AG08396 (cell line): ENCODE measurements around the gene ARL4D.
"Not testable (repeated sequence)": the region's sequence is repeated elsewhere in the genome, so short reads cannot be mapped to it uniquely, and the experiment has no call there.

Experiments used
- DNase-seq: peaks from one replicate; pipeline ENCODE4 v3.0.0; 2012; ENCODE audit warnings: low spot score, mixed read lengths

Gene ARL4D

DNA sequence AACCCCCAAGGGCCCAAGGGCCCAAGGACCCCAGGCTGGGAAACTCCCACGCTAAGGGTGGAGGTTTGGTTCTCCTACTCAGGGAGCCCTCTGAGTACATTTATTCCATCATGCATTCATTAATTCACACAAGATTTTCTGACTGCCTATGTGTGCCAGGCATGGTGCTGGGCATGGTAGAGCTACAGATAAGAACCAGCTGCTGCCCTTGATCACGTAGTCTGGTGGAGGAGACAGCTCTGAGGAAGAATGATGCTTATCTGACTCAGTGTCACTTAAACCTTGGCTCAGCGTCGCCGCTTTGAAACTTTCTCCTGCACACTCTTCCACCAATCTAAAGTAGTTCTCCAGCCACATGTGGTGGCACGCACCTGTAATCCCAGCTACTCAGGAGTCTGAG lies 3.6 kb upstream of the ARL4D start:
- no peak for DNase-seq

DNA sequence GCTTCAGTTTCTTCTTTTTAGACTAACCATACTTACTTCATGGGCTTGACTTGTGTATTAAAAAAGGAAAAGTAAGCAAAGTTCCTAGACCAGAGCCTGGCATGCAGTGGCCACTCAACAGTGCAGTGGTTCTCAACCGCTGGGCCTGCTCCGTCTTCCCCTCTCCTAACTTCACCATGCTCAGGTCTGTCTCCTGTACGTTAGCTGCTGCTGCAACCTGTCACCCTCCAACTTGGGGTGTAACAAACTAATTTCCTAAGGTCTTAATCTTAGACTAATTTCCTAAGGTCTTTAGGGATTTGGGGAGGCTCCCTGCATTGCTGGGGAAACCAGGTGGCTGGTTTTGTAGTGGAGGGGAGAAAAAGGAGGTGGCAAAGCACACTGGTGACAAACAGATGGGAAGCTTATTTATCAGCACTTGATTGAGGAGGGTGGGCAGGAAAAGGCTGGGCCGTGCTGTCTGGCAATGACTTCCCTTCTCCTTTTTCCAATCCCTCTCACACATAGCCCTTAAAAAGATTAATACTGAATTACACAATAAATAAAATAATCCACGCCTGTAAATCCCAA lies 2.2 kb upstream of the ARL4D start:
- no peak for DNase-seq

DNA sequence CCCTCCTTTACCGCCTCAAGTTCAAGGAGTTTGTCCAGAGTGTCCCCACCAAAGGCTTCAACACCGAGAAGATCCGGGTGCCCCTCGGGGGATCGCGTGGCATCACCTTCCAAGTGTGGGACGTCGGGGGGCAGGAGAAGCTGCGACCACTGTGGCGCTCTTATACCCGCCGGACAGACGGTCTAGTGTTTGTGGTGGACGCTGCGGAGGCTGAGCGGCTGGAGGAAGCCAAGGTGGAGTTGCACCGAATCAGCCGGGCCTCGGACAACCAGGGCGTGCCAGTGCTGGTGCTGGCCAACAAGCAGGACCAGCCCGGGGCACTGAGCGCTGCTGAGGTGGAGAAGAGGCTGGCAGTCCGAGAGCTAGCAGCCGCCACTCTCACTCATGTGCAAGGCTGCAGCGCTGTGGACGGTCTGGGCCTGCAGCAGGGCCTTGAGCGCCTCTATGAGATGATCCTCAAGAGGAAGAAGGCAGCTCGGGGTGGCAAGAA lies 1.1 kb downstream of the ARL4D start:
- no peak for DNase-seq

DNA sequence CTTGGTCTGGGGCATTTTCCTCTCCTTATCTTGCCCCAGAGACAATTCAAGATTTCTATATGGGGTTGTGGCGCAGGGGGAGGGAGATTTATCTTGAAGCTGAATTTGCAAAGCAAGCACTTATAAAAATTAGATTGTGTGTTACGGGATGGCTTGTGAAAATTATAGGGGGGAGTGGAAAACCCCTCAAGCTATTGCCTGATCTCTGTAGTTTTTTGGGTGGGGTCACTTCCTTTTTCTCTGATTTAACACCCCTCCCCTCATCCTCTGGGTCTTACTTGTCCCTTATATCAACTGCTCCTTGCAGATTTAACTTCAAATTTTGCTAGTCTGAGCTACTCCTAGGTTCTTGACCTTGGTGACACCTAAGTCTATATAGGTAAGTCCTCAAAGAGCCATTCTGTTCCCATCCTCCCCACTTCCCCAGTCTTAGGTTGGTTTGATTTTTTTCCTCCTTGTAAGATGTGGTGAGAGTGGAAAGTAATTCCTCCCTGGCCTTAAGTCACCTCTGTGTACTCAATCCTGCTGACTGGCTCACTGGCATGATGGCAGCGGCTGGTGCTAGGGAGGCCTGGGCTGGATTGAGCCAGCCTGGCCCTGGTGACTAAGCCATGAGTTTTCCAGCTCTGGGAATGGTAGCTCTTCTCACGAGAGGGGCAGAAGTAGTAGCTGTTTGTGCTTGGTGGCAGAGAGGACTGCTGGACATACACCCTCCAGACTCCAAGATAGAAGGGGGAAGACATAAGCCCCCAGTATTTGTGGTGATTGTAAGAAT lies 2.3 kb downstream of the ARL4D start:
- DNase-seq = peak; percentile 86

DNA sequence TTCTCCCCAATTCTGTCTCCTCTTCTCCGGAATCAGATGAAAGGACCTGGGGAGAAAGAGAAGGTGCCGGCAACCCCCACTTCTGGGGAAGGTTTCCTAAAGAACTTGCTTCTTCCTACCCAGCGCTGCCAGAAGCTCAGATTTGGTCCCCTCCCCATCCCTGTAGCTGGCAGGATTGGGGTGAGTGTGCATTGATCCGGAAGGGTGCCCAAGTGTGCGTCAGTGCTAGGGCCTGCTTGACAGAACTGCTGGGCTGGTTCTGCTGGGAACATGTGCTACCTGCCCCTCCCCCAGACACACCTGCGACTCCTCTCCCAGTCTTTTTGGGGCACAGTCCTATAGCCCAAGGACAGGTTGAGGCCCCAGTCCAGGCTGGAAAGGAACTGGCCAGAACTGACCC lies 3.3 kb downstream of the ARL4D start:
- DNase-seq = no peak

DNA sequence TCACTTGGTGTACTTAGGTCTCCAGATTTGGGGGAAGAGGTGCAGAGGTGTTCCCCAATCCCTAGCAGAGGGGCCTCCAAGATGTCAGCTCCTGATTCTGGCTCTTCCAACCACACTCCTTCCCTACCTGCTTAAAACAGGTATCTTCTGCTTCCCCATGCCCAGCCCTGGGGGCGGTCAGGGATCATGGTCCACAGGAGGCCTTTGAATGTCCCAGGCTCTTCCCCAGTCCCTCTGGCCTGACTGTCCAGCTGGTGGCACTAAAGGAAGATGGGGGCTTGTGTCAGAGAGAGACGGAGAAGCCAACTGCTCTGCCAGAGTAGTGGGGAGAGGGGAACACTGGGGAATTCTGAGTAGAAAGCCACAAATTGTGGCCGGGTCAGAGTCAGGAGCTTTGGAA lies 3.8 kb downstream of the ARL4D start:
- DNase-seq = no peak

DNA sequence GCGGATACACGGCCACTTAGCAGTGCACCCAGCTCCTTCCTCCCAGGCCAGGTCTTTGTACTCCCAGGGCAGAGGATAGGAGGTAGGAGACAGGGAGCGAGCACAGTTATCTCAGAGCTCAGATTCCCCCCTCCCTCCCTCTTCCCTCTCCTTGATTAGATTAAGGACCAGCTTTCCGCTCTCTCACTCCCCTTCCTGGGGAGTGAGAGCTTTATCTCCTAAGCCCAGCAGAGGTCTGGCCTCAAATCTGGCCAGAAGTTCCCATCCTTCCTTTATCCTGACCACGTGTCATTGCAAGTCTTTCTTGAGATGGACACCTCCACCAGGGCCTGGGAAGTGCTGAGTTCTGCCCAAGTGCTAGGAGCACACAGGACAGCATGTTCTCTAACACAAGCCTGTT lies 5.1 kb downstream of the ARL4D start:
- no peak for DNase-seq

DNA sequence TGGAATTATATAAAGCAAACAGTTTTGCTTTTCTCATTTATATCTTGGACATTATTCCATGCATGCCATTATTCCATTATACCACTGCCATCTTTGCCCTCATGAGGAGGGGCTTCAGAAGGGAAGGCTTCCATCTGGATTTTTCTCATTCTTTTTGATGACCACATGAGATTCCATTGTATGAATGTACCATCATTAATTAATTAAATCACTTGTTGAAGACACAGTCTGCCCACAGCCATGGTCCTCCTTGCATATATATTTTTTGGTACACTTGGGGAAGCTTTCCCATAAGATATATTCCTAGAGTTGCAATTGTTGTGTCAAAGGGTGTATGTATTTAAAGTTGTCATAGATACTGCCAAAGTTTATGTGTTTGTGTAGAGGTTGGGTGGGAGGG lies 7.1 kb downstream of the ARL4D start:
- DNase-seq = no peak

DNA sequence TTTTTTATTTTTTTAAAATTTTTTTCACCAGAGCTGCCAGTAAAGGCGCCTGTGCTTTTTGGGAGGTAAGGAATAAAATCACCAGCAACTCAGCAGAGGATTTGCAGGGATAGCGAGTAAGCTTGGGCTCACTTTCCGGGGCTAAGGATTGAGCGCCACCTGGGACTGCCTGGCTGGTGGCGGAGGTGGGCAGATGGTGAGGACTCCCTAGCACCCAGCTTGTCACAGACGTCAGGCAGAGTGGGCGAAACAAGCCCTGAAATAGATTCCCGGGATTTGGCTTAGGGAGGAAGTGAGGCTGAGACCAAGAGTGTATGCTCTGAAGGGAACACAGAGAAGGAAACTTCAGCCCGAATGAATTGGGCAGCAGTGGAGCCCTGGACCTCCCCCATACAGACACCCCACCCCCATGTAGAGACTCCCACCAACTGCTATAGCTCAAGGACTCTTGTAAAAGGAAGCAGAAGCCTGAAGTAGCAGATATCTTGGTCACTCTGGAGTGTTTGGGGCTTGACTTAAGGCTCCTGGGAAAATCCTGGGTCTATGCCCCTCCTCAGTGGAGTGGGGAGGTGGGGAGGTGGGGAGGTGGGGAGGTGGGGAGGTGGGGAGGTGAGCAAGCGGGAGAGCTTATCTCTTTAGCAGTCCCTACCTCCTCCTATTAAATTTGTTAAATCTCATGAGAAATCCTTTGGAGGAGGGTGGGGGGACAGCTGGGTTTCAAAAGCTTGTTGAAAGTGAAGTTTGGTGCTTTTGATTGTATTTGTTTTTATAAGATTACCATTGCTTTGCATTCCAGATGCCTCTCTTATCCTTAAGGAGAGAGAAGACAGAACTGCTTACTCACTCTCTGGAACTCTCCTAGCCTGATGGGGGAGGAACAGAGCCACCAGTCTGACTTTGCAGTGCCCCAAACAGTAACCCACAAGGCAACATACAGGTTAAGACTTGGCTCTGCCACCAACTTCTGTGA lies 8.2 kb downstream of the ARL4D start:
- peak; percentile 62 for DNase-seq

DNA sequence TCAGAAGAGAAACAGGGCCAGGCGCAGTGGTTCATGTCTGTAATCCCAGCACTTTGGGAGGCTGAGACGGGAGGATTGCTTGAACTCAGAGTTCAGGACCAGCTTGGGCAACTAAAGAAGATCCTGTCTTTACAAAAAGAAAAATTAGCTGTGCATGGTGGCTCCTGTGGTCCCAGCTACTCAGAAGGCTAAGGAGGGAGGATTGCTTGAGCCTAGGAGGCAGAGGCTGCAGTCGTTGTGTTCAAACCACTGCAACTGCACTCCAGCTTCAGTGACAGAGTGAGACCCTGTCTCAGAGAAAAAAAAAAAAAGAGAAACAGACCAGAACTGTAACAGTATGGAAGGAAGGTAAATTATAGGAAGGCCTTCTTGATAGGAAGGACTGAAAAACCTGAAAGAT lies 10.3 kb downstream of the ARL4D start:
- DNase-seq = no peak

DNA sequence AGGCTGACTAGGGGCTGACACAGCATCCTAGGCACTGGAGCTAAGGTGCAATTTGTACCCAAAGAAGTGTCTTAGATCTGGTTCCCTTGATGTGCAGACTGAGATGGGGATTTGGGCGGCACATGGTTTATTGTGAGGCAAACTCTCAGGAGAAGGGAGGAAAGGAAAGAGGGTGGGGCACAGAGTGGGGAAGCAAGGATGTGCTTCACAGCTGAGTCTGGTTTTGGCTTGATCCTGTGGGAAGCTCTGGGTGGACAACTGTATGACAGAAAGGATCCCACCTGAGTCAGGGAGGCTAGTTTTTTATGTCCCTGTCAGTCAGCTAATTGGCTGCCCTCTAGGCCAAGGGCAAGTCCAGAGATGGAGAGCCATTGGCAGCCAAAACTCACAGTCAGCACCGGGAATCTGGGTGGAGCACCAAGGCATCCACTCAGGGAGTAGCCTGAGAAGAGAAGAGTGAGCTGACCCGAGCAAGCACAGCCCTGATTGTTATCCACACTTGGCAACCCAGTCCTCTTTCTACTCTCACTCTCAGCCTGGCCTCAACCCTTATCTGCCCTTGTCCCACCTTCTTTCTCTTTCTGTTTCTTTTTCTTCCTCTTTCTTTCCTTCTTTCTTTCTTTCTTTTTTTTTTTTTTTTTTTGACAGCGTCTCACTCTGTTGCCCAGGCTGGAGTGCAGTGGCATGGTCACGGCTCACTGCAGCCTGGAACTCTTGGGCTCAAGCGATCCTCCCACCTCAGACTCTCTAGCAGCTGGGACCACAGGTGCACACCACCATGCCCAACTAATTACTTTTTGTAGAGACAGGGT lies 12.0 kb downstream of the ARL4D start:
- DNase-seq = no peak

DNA sequence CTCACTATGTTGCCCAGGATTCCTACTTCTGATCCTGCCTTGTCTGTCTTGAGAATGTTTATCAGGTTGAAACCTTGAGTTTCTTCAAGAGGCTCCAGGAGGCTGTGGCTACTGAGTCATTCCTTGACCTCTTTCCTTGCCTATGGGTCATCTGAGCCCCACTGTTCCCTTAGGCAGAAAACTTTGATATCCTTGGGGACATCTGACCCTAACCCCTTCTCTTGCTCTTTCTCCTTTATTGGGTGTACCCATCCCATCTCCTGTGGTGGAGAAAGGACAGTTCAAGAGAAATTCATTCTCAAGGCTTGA lies 12.5 kb downstream of the ARL4D start:
- no peak for DNase-seq

DNA sequence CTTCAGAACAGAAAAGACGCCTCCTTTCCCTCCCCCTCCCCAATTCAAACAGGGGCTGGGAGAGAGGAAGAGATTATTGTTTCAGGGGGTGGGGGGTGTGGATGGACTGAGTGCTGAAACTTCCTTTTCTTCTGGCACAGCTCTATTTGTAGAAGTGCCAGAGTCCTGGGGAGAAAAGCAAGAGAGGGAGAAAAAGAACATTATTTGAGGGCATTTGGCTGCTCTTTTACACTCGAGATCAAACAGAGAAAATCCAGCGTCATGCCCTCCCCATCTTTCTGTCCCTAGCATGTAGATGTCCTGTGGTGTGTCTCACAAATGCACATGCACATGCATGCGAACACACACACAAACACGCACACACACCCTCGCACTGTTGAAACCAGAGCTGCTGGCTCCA lies 13.0 kb downstream of the ARL4D start:
- no peak for DNase-seq

DNA sequence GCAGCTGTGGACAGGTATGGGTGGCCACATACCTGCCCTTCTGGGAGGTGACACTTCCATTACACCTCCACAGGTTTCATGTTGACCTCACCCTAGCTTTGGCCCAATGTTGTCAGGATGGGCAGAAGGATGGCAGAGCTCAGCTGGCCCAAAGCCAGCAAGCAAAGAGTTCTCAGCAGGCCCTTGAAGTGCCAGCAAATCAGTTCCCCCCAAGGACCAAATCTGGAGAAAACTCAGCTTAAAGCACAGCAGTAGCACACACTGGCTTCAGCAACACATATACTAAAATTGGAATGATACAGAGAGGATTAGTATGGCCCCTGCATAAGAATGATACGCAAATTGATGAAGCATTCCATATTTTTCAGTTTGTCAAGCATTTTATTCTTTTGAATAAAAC lies 13.4 kb downstream of the ARL4D start:
- no peak for DNase-seq

DNA sequence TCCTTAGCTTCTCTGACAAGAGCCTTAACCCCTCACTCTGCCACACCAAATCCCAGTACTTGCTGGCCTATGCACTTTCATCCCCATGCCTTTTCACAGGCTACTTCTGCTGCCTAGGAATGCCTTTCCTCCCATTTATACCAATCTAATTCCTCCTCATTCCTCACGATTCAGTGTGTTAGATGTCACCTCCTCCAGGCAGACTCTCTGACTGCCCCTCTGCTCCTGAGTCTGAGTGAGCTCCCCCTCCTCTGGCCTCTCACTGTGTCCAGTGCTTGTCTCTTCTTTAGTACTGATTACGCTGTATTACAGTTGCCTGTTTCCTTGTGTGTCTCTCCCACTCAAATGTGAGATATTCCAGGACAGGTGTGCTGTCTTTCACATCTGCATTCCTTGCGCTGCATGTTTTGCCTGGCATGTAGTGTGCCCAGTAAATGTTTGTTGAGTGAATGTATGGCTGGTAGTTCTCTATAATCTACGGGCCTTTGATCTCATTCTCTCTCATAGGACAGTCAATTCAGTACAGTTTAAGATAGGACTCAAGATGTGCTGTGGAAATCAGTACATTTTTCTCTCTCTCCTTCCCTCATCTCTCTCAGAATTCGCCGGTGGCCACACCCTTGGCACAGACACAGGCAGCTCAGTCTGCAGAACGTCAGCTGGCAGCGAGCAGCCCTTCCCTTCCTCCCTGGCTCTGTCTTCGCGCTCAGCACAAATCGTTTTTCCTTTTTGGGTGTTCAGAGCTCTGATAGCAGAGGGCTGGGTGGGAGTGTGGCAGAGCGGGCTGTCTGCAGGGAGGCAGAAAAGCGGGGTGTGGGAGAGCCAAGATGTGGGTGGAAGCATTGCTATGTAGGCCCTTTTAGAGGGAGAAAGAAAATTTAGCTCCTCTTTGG lies 18.5 kb downstream of the ARL4D start:
- peak; percentile 60 for DNase-seq

DNA sequence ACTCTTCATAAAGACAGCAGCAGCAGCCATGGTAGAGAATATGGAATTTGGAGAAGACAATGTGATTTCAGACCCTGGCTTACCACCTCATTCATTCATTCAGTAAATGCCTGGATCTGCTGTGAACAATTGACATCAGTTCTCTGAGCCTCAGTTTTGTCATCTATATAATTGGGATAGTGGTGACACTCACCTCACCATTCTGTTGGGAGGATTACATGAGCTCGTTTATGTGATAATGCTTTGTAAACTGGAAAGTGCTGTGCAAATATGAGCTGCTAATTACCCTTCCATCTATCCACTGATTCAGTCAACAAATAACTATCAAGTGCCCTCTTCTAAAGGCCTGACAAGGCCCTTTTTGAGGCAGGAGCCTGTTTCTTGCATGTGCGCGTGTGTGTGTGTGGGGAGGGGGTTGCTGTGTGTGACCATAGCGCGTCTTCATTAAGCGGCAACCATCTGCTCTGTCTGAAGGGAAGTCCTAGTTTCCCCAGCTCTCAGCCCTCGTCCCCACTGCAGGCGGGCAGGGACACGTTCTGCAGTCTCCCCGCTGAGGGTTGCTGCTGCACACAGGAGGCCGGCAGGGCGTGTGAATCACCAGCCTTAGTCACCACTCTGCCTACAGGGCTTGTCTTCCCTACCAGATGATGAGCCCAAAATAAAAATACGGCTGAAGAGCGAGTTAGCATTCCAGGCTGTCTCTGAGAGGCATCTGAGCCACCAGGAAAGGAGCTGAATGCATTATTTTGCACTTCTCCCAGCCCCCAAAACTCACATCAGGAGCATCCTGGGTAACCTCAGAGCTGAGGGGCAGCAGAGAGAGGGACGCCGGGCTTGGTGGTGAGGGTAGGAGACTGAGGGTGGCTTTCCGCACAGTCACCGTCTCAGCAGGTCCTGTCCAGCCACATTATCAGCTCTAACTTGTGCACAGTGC lies 19.9 kb downstream of the ARL4D start:
- peak; percentile 81 for DNase-seq

DNA sequence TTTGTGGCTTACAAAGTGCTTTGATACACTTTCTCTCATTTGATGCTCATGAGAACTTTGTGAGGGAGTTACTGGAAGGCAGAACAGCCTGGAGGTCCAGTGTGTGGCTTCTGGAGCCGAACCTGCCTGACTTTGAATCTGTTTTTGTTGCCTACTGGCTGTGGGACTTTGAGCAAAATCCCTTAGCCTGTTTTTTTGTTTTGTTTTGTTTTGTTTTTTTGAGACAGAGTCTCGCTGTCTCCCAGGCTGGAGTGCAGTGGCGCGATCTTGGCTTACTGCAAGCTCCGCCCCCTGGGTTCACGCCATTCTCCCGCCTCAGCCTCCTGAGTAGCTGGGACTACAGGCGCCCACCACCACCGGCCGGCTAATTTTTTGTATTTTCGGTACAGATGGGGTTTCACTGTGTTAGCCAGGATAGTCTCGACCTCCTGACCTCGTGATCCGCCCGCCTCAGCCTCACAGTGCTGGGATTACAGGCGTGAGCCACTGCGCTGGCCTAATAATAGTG lies 20.6 kb downstream of the ARL4D start:
- DNase-seq = not testable (repeated sequence)

DNA sequence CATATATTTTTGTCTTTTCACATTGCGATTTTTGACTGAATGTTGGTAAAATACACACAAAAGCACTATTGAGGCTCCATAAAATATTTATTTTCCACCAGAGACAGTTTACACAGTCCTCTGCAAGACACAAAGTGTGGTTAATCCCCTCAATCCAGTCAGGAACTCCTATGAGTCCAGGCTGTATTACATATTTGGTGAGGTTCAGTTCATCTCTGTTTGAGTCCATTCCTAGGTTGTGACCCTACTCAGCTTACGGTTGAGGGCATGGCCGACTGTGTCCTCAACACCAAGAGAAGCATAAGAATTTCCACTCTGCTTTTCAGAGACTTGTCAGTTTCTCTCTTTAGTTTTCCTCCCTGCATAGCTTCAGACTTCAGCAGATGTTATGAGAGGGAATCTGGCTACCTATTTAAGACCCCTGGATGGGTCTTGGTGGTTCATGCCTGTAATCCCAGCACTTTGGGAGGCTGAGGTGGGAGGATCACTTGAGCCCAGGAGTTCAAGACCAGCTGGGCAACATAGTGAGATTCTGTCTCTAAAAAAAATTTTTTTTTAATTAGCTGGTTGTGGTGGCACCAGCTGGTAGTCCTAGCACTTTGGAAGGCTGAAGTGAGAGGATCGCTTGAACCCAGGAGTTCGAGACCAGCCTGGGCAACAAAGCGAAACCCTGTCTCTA lies 25.1 kb downstream of the ARL4D start:
- no peak for DNase-seq
